Pancreas (tissue), 10 donors: ENCODE results near the gene AATF. TPM values are rescaled to one million over a fixed set of nuclear protein-coding genes. Genes with fewer than 3 reads are reported as not detected.

ENCODE experiments used
- ATAC-seq, 4 donors: fragments of 200-7000 bp; cut with Tn5 transposase; one replicate each; pipeline versions ENCODE4 v1.8.0 to v1.9.1; 2020; ENCODE audit warnings: mild to moderate bottlenecking in 4 of 4, moderate library complexity in 4 of 4
- DNase-seq, 6 donors: peaks; one replicate each; pipeline ENCODE4 v3.0.0-alpha.2; 2020
- FAIRE-seq: peaks from 2 replicates; lab custom pipeline; 2012; peaks lifted over from hg19 to GRCh38; lab: Jason Lieb, UNC
- H3K27ac ChIP-seq, 4 donors: fragments of 200-600 bp; sonication (generic); 1 replicate in 3 of 4; 2 replicates in 1 of 4; pipeline versions ENCODE4 v1.5.0 to v1.8.0; 2020
- H3K27me3 ChIP-seq, 4 donors: fragments of 200-600 bp; one replicate each; pipeline ENCODE4 v1.8.0; 2021
- H3K36me3 ChIP-seq, 3 donors: fragments of 200-600 bp; sonication (generic) in 1 of 3; one replicate each; pipeline versions ENCODE4 v1.5.0 to v1.8.0; 2020 to 2021
- H3K4me1 ChIP-seq, 3 donors: fragments of 200-600 bp; one replicate each; pipeline ENCODE4 v1.8.0; 2021
- H3K4me3 ChIP-seq, 4 donors: fragments of 200-600 bp; sonication (generic) in 2 of 4; one replicate each; pipeline versions ENCODE4 v1.5.0 to v1.8.0; 2020 to 2021
- H3K9me3 ChIP-seq, 4 donors: fragments of 200-600 bp; one replicate each; pipeline ENCODE4 v1.8.0; 2021
- CTCF ChIP-seq, 4 donors: fragments of 200-600 bp; sonication (generic) in 3 of 4; IDR thresholded peaks; one replicate each; pipeline versions ENCODE4 v1.5.0 to v1.8.0; 2021; ENCODE audit warnings: antibody characterized with exemption in 4 of 4
- WGBS, 2 donors: extraction: QIAGEN DNeasy Blood & Tissue Kit; methylation state at CpG; one replicate each; pipeline ENCODE4 v1.1.7; 2013; 5-methylcytosine and 5-hydroxymethylcytosine counted together
- intact Hi-C, 3 donors: fragments of 100-400 bp; cut with DNase I; formaldehyde crosslinking; loops; one replicate each; pipeline versions ENCODE4 v1.11.1 to v1.14.2; 2022
- polyA plus RNA-seq, 2 donors: library from polyadenylated mRNA; stranded (reverse); fragments of 200-250 nt; gene quantifications; one replicate each; pipeline ENCODE4 v1.2.3, GENCODE V29; 2013
- total RNA-seq, 6 donors: library from RNA; stranded (reverse); fragmentation: NEBNext Ultra II Directional in 4 of 6; extraction: Animal tissue kit (Norgen Biotek cat#: 25700) in 4 of 6; gene quantifications; one replicate each; pipeline versions ENCODE4 v1.2.1 to v1.2.4, GENCODE V29; 2021 to 2023
- donor health status: healthy with polysubstance abuse.
- donor health status: DM: no; HTN: no; CAD: no; lungs with moderate emphysema.
- donor health status: DM: no; HTN: no; CAD: no.
- donor health status: control.
- donor health status: control.
- donor health status: Bipolar disorder and iron deficiency.
- donor health status: DM: yes; HTN: yes; CAD: no.
- donor health status: DM: no; HTN: no; CAD: no.
- donor health status: DM: no; HTN: no; CAD: no.
- donor health status: DM: yes; HTN: yes; CAD: no.

The AATF gene
- total and polyA plus RNA-seq, 8 donors = 20.1 to 38.4 (median 28.5) TPM

DNA sequence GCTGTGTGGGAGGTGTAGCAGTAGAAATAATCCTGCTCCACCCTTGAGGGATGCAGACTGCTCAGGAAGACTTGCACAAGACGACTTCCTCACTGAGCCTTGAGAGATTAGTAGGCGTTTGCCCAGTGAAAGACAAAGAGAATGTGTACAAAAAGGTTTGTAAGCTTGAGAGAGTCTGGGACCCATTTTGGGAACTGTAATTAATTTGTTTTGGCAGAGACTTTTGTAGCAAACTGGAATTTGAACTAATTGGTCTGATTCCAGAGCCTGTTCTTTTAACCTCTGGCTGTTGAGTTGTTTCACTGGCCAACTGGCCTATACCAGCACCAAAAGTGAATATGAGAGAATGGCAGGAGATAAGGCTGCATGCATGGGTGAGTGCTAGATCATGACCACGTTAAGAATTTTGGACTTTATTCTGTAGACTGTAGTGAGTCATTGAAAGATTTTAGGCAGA, 75.5 kb downstream of the AATF start:
- no peak overlapping the region for H3K4me3 ChIP-seq
- peaks cover 0 to 4% (median 0%) of the 10 kb centered on the region in 3 donors for H3K36me3 ChIP-seq
- FAIRE-seq (no peak), ATAC-seq (no peak), DNase-seq (no peak)
- H3K27ac ChIP-seq = no peak overlapping the region
- 55 to 66% methylated on average over 3 of the region's 3 CpGs for WGBS, 2 donors
- no peak for TF ChIP-seq CTCF (IDR thresholded peaks at IDR 0.05)
- no peaks in the 10 kb centered on the region for H3K9me3 ChIP-seq
- no peaks in the 10 kb centered on the region for H3K27me3 ChIP-seq
- intact Hi-C loops = no loop called here
- H3K4me1 ChIP-seq = no peaks in the 10 kb centered on the region

DNA sequence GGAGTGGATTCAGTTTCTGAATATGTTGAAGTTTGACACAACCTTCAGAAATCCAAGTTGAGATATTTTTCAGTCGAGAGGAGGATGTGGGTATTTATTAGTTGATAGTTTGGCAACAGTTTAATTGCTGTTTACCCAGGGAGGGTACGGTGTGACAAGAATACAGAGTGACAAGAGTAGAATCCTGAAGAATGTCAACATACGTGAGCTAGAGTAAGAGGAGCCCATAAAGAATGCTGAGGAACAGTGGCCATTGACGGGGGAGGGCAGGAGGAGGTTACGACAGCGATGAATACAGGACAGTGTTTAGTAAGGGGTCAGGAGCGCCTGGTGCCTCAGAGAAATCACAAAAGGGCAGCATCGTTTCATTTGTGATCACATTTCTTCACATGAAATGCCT, 76.5 kb downstream of the AATF start:
- 90% methylated on average over 8 of the region's 8 CpGs for WGBS, 2 donors
- no peak for FAIRE-seq
- no peak overlapping the region for H3K4me3 ChIP-seq
- intact Hi-C loops = no loop called here
- H3K36me3 ChIP-seq = peaks cover 0 to 4% (median 0%) of the 10 kb centered on the region in 3 donors
- no peaks in the 10 kb centered on the region for H3K9me3 ChIP-seq
- no peak for ATAC-seq
- TF ChIP-seq CTCF (IDR thresholded peaks at IDR 0.05) = no peak
- no peak for DNase-seq
- H3K27me3 ChIP-seq = no peaks in the 10 kb centered on the region
- H3K27ac ChIP-seq = no peak overlapping the region
- H3K4me1 ChIP-seq = no peaks in the 10 kb centered on the region

GRCh38 chr17:37025847-37026530, 77.2 kb downstream of the AATF start:
- no peak for FAIRE-seq
- no peak for DNase-seq
- Histone ChIP-seq H3K27ac (no peak overlapping the region), H3K4me3 (no peak overlapping the region), H3K36me3 (peaks cover 0 to 3% (median 0%) of the 10 kb centered on the region in 3 donors), H3K27me3 (no peaks in the 10 kb centered on the region), H3K9me3 (no peaks in the 10 kb centered on the region), H3K4me1 (no peaks in the 10 kb centered on the region)
- TF ChIP-seq CTCF (IDR thresholded peaks at IDR 0.05) = no peak
- WGBS, 2 donors = 89 to 94% methylated on average over 2 of the region's 2 CpGs
- intact Hi-C loops = no loop called here
- no peak for ATAC-seq

- DNase-seq (no peak), FAIRE-seq (no peak), ATAC-seq (no peak)
- no peaks in the 10 kb centered on the region for H3K4me1 ChIP-seq
- H3K4me3 ChIP-seq = no peak overlapping the region
- 89 to 94% methylated on average over 1 of the region's 1 CpG for WGBS, 2 donors
- H3K27me3 ChIP-seq = no peaks in the 10 kb centered on the region
- H3K27ac ChIP-seq = no peak overlapping the region
- intact Hi-C loops = no loop called here
- no peaks in the 10 kb centered on the region for H3K36me3 ChIP-seq
- H3K9me3 ChIP-seq = no peaks in the 10 kb centered on the region
- TF ChIP-seq CTCF (IDR thresholded peaks at IDR 0.05) = no peak
Observed at GRCh38 chr17:37026531-37026869, 77.7 kb downstream of the AATF start.

GRCh38 chr17:37028040-37028439, 79.3 kb downstream of the AATF start:
- intact Hi-C loops = no loop called here
- H3K36me3 ChIP-seq = no peaks in the 10 kb centered on the region
- TF ChIP-seq CTCF (IDR thresholded peaks at IDR 0.05) = no peak
- 96 to 100% methylated on average over 4 of the region's 4 CpGs for WGBS, 2 donors
- H3K27ac ChIP-seq = no peak overlapping the region
- no peaks in the 10 kb centered on the region for H3K4me1 ChIP-seq
- H3K4me3 ChIP-seq = no peak overlapping the region
- H3K9me3 ChIP-seq = no peaks in the 10 kb centered on the region
- FAIRE-seq = no peak
- no peaks in the 10 kb centered on the region for H3K27me3 ChIP-seq
- no peak for ATAC-seq
- DNase-seq = no peak
